Bronchial epithelial cell (primary cell): ENCODE measurements around the gene TANC1. TPM values are rescaled to one million over a fixed set of nuclear protein-coding genes. Genes with fewer than 3 reads are reported as not detected.

Experiments used
- DNase-seq: peaks from one replicate; pipeline ENCODE4 v3.0.0-alpha.2; 2010; ENCODE audit warnings: low read depth
- FAIRE-seq: peaks from 2 replicates; lab custom pipeline; 2011; peaks lifted over from hg19 to GRCh38; lab: Jason Lieb, UNC
- H3K27me3 ChIP-seq: 2 replicates; pipeline ENCODE4 v1.5.1; 2011; ENCODE audit warnings: low read length; ENCODE audit not compliant: control insufficient read depth, insufficient read depth
- H3K36me3 ChIP-seq: 2 replicates; pipeline ENCODE4 v1.5.1; 2011; ENCODE audit warnings: low read length; ENCODE audit not compliant: control insufficient read depth, insufficient read depth
- H3K4me3 ChIP-seq: 2 replicates; pipeline ENCODE4 v1.5.1; 2011; ENCODE audit warnings: mild to moderate bottlenecking, low read depth, low read length, control low read depth
- total RNA-seq: library from RNA; depleted of rRNA; stranded (reverse); fragments of >200 nt; gene quantifications from 2 replicates; pipeline ENCODE4 v1.2.1, GENCODE V29; 2014
- TF ChIP-seq, protein P1 (sequence below): IDR thresholded peaks from 2 replicates; pipeline ENCODE4 v1.5.1; 2011; ENCODE audit warnings: mild to moderate bottlenecking, moderate library complexity, low read length, control low read depth, inconsistent platforms; ENCODE audit not compliant: insufficient read depth, severe bottlenecking

Gene TANC1
- total RNA-seq, 1 donor from 2014 or later: 29.5 TPM

DNA sequence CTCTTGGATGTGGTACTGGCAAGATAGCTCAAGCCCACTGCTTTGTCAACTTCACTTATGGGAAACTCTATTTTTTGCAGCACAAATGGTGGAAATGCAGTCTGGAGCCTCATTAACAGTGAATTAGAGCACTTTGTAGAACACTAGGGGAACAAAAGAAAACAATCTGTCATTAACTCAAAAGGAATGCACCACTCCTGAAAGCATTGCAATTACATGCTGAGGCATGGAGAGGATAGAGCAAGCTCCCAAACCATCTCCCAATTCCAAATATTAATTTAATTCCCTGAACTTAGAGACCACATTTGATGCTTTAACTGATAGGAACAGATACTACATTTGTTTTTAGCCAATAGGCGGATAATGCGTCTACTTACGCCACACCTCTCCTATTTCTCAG, 32.8 kb upstream of the TANC1 start:
- TF ChIP-seq, protein P1, sequence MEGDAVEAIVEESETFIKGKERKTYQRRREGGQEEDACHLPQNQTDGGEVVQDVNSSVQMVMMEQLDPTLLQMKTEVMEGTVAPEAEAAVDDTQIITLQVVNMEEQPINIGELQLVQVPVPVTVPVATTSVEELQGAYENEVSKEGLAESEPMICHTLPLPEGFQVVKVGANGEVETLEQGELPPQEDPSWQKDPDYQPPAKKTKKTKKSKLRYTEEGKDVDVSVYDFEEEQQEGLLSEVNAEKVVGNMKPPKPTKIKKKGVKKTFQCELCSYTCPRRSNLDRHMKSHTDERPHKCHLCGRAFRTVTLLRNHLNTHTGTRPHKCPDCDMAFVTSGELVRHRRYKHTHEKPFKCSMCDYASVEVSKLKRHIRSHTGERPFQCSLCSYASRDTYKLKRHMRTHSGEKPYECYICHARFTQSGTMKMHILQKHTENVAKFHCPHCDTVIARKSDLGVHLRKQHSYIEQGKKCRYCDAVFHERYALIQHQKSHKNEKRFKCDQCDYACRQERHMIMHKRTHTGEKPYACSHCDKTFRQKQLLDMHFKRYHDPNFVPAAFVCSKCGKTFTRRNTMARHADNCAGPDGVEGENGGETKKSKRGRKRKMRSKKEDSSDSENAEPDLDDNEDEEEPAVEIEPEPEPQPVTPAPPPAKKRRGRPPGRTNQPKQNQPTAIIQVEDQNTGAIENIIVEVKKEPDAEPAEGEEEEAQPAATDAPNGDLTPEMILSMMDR: no peak
- H3K27me3 ChIP-seq: no peaks in the 10 kb centered on the region
- H3K36me3 ChIP-seq: no peaks in the 10 kb centered on the region
- DNase-seq: no peak
- no peak overlapping the region for H3K4me3 ChIP-seq
- FAIRE-seq: no peak

DNA sequence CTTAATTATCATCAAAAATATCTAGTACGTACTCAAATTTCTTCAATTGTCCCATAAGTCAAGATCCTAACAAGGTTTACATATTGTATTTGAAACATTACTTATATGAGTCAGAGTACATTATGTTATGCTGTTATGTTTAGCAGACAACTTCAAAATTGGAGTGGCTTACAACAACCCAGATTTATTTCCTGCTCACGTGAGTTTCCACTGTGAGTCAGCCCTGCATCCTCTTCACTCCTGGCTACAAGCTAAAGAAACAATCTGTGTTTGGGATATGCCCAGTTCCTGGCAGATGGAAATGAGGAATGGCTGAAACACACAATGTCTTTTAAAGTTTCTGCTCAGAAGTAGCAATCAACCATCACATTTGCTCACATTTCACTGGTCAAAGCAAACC, 31.5 kb upstream of the TANC1 start:
- FAIRE-seq (no peak), DNase-seq (peak; percentile 87)
- H3K4me3 ChIP-seq: no peak overlapping the region
- no peaks in the 10 kb centered on the region for H3K36me3 ChIP-seq
- H3K27me3 ChIP-seq: no peaks in the 10 kb centered on the region
- TF ChIP-seq, protein P1: no peak

DNA sequence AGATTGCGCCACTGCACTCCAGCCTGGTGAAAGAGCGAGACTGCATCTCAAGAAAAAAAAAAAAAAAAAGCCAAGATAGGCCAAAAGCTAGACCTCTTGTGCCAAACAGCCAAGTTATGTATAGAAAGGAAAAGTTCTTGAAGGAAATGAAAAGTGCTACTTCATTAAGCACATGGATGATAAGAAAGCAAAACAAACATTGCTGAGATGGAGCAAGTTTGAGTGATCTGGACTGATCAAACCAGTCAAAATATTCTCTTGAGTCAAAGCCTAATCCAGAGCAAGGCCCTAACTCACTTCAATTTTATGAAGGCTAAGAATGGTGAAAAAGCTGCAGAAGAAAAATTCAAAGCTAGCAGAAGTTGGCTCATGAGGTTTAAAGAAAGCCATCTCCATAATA, 28.1 kb upstream of the TANC1 start:
- H3K4me3 ChIP-seq: no peak overlapping the region
- FAIRE-seq (no peak), DNase-seq (no peak)
- no peaks in the 10 kb centered on the region for H3K36me3 ChIP-seq
- TF ChIP-seq, protein P1: no peak
- H3K27me3 ChIP-seq: no peaks in the 10 kb centered on the region

DNA sequence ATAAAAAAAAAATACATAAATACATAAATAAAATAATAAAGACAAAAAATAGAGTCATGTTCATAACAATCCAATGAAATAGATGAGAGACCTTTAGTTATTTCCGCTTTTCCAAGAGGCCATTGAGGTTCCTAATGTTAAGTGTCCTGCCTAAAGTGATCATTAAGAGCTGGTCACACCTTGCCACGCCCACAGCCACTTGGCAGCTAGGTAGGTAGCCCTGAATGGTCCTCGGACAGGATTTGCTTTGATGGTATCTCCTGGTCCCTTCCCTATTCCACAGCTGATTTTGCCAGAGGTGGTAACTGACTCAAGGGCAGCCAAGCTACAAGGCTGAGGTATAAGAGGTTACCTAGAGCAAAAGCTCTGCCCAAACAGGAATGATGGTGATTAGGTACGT, 24.5 kb upstream of the TANC1 start:
- FAIRE-seq (no peak), DNase-seq (no peak)
- Histone ChIP-seq H3K27me3 (no peaks in the 10 kb centered on the region), H3K4me3 (no peak overlapping the region), H3K36me3 (no peaks in the 10 kb centered on the region)
- TF ChIP-seq, protein P1: no peak

DNA sequence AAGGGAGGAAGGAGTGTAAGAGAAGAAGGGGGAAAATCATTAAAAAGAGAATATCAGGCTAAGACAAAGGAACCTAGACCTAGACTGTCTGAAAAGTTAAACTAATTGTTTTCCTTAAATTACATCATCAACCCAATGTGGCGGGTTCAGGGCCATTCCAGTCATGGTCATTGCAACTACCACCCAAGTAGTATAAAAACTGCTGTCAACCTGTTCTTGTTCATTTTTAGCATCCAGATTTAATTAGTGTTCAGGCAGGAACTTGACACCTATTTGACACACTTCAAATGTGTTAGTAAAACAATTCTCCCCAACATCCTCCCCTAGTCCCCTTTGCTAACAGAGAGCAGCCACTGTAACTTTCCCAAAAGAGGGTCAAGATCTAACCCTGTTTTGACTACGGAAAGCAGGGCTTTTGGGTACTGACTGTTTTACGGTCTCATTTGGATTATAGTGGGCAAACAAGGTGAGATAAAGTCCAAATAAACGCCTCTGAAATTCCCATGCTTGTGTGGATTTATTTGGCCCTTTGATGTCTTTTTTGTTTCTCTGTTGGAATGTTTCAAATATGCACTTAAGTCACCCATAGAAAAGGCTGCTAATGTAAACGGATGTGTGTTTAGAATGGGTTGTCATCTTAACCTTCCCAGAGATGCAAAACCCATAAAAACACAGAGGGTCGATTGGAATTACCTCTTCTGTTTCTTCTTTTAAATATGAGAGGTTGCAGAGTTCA, 19.3 kb upstream of the TANC1 start:
- DNase-seq: no peak
- H3K27me3 ChIP-seq: no peaks in the 10 kb centered on the region
- no peak overlapping the region for H3K4me3 ChIP-seq
- no peak for FAIRE-seq
- no peaks in the 10 kb centered on the region for H3K36me3 ChIP-seq
- TF ChIP-seq, protein P1: no peak

DNA sequence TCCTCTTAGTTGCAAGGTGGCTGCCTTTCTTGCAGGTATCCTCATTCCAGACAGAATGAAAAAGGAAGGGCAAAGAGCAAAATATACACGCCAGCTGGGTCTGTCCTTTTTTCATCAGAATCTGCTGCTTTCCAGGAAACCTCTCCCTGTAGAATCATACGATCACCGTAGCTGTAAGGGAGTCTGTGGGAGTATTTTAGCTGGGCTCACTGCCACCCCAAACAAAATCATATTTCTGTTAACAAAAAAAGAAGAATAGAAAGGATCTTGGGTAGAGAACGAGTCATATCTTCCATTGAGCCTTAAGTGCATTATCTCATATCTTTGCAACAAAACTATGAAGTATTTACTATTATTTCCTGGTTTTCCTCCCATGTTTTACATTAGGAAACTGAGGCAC, 15.0 kb upstream of the TANC1 start:
- Histone ChIP-seq H3K36me3 (no peaks in the 10 kb centered on the region), H3K4me3 (no peak overlapping the region), H3K27me3 (no peaks in the 10 kb centered on the region)
- TF ChIP-seq, protein P1: no peak
- no peak for FAIRE-seq
- DNase-seq: no peak
